HEK293 (cell line): ENCODE data around the gene IRAK2.

Experiments
- CTCF ChIA-PET: fragments of 350-600 bp; formaldehyde crosslinking; extraction: SDS; loops from one replicate; lab custom pipeline; 2021; ENCODE audit warnings: antibody characterized with exemption; lab: Yijun Ruan, JAX
- POLR2A ChIA-PET: fragments of 300-600 bp; formaldehyde crosslinking; extraction: SDS; loops from one replicate; lab custom pipeline; 2020; ENCODE audit warnings: antibody characterized with exemption, inconsistent platforms; lab: Yijun Ruan, JAX
- H3K27ac ChIP-seq: fragments of 200-500 bp; sonication (Bioruptor generic); 2 replicates; pipeline ENCODE4 v1.5.1; 2014; ENCODE audit warnings: low read depth, low read length, control low read depth, inconsistent platforms; ENCODE audit errors: extremely low read depth
- H3K36me3 ChIP-seq, 2 experiments: fragments of 200-500 bp in 1 of 2; sonication (Bioruptor generic) in 1 of 2; 1 replicate in 1 of 2; 2 replicates in 1 of 2; pipeline ENCODE4 v1.5.1; 2014 to 2017; ENCODE audit warnings: inconsistent platforms in 2 of 2, low read length in 2 of 2; ENCODE audit not compliant: control insufficient read depth in 2 of 2, insufficient read depth in 1 of 2
- H3K4me1 ChIP-seq: fragments of 200-500 bp; sonication (Bioruptor generic); 2 replicates; pipeline ENCODE4 v1.5.1; 2014; ENCODE audit warnings: mild to moderate bottlenecking, low read length, inconsistent platforms; ENCODE audit not compliant: control insufficient read depth, insufficient read depth
- H3K4me3 ChIP-seq: 2 replicates; pipeline ENCODE4 v1.5.1; 2011; ENCODE audit warnings: low read depth, mild to moderate bottlenecking, control low read depth, low read length, moderate library complexity
- H3K9me3 ChIP-seq: fragments of 200-500 bp; sonication (Bioruptor generic); 2 replicates; pipeline ENCODE4 v1.5.1; 2014; ENCODE audit warnings: low read depth, low read length, inconsistent platforms; ENCODE audit not compliant: control insufficient read depth, insufficient read depth
- FEZF1 ChIP-seq: fragments of 450-650 bp; formaldehyde crosslinking; IDR thresholded peaks from 2 replicates; pipeline ENCODE4 v1.5.1; 2016; ENCODE audit warnings: missing biosample characterization, missing genetic modification characterization
- GLI4 ChIP-seq: fragments of 450-650 bp; formaldehyde crosslinking; IDR thresholded peaks from 2 replicates; pipeline ENCODE4 v1.5.1; 2016; ENCODE audit warnings: missing biosample characterization, missing genetic modification characterization
- GLIS1 ChIP-seq: fragments of 450-650 bp; formaldehyde crosslinking; IDR thresholded peaks from 2 replicates; pipeline ENCODE4 v1.5.1; 2016; ENCODE audit warnings: missing biosample characterization, missing genetic modification characterization
- IKZF3 ChIP-seq: fragments of 450-650 bp; IDR thresholded peaks from 2 replicates; pipeline ENCODE4 v1.5.0; 2018; ENCODE audit warnings: missing biosample characterization, mild to moderate bottlenecking, missing genetic modification characterization, moderate library complexity
- PBX3 ChIP-seq: sonication (generic); formaldehyde crosslinking; IDR thresholded peaks from 2 replicates; pipeline ENCODE4 v1.8.1; 2022; ENCODE audit warnings: mild to moderate bottlenecking, moderate library complexity, missing genetic modification reagents
- SALL2 ChIP-seq: fragments of 450-650 bp; formaldehyde crosslinking; IDR thresholded peaks from 2 replicates; pipeline ENCODE4 v1.5.0; 2017; ENCODE audit warnings: missing biosample characterization, mild to moderate bottlenecking, missing genetic modification characterization, borderline replicate concordance
- ZBTB21 ChIP-seq: fragments of 450-650 bp; formaldehyde crosslinking; IDR thresholded peaks from 2 replicates; pipeline ENCODE4 v1.5.1; 2017; ENCODE audit warnings: missing biosample characterization, missing genetic modification characterization
- ZFP41 ChIP-seq: fragments of 450-650 bp; formaldehyde crosslinking; IDR thresholded peaks from 2 replicates; pipeline ENCODE4 v1.5.1; 2016; ENCODE audit warnings: missing biosample characterization, missing genetic modification characterization, borderline replicate concordance
- ZNF138 ChIP-seq: fragments of 450-650 bp; formaldehyde crosslinking; IDR thresholded peaks from 2 replicates; pipeline ENCODE4 v1.5.1; 2016; ENCODE audit warnings: missing biosample characterization, missing genetic modification characterization, borderline replicate concordance
- ZNF248 ChIP-seq: fragments of 450-650 bp; formaldehyde crosslinking; IDR thresholded peaks from 2 replicates; pipeline ENCODE4 v1.5.1; 2017; ENCODE audit warnings: missing biosample characterization, missing genetic modification characterization
- ZNF521 ChIP-seq: fragments of 450-650 bp; formaldehyde crosslinking; IDR thresholded peaks from 2 replicates; pipeline ENCODE4 v1.5.1; 2017; ENCODE audit warnings: missing biosample characterization, mild to moderate bottlenecking, missing genetic modification characterization
- ZNF529 ChIP-seq: fragments of 450-650 bp; formaldehyde crosslinking; IDR thresholded peaks from 2 replicates; pipeline ENCODE4 v1.5.1; 2017; ENCODE audit warnings: missing genetic modification characterization, missing biosample characterization; ENCODE audit not compliant: insufficient replicate concordance
- ZNF580 ChIP-seq: fragments of 450-650 bp; formaldehyde crosslinking; IDR thresholded peaks from 2 replicates; pipeline ENCODE4 v1.5.1; 2016; ENCODE audit warnings: missing biosample characterization, missing genetic modification characterization
- ZNF596 ChIP-seq: fragments of 450-650 bp; IDR thresholded peaks from 2 replicates; pipeline ENCODE4 v1.5.0; 2018; ENCODE audit warnings: missing biosample characterization, mild to moderate bottlenecking, missing genetic modification characterization, moderate library complexity
- ZNF621 ChIP-seq: fragments of 450-650 bp; formaldehyde crosslinking; IDR thresholded peaks from 2 replicates; pipeline ENCODE4 v1.5.1; 2017; ENCODE audit warnings: missing biosample characterization, missing genetic modification characterization
- ZNF629 ChIP-seq: fragments of 450-650 bp; formaldehyde crosslinking; IDR thresholded peaks from 2 replicates; pipeline ENCODE4 v1.5.1; 2017; ENCODE audit warnings: missing biosample characterization, missing genetic modification characterization
- ZNF645 ChIP-seq: fragments of 450-650 bp; formaldehyde crosslinking; IDR thresholded peaks from 2 replicates; pipeline ENCODE4; 2016; ENCODE audit warnings: missing biosample characterization, missing genetic modification characterization
- ZNF76 ChIP-seq: fragments of 450-650 bp; formaldehyde crosslinking; IDR thresholded peaks from 2 replicates; pipeline ENCODE4; 2016; ENCODE audit warnings: low read depth, missing biosample characterization, missing genetic modification characterization, borderline replicate concordance
- ZSCAN23 ChIP-seq: fragments of 450-650 bp; formaldehyde crosslinking; IDR thresholded peaks from 2 replicates; pipeline ENCODE4 v1.5.1; 2016; ENCODE audit warnings: missing biosample characterization, missing genetic modification characterization
- TF ChIP-seq, protein P1 (sequence below): fragments of 450-650 bp; formaldehyde crosslinking; IDR thresholded peaks from 2 replicates; pipeline ENCODE4 v1.5.1; 2017; ENCODE audit warnings: missing biosample characterization, missing genetic modification characterization
- TF ChIP-seq, protein P2 (sequence below): fragments of 450-650 bp; formaldehyde crosslinking; IDR thresholded peaks from 2 replicates; pipeline ENCODE4 v1.5.1; 2017; ENCODE audit warnings: missing biosample characterization, missing genetic modification characterization
- TF ChIP-seq, protein P3 (sequence below): fragments of 450-650 bp; formaldehyde crosslinking; IDR thresholded peaks from 2 replicates; pipeline ENCODE4 v1.5.1; 2017; ENCODE audit warnings: missing biosample characterization, missing genetic modification characterization

The IRAK2 gene

DNA sequence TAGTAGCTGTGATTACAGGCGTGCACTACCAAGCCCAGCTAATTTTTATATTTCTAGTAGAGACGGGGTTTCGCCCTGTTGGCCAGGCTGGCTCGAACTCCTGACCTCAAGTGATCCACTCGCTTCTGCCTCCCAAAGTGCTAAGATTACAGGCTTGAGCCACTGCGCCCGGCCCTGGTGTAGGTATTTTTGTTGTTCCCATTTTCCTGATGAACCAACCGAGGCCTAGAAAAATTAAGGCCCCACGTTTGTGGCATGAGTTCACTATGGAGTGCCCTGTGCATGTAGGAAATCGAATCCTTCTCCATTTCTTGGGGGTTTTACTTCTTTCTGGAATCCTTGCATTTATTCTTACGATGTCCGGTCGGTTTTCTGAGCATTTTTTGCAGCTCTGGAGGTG is 69.3 kb downstream of the IRAK2 start:
- ChIA-PET CTCF (interaction anchor here (0.6 kb wide), 1 partner anchor 12 kb away, joined by 4 read pairs; no protein-coding TSS in a partner anchor), POLR2A (no interaction called here)
- TF ChIP-seq ZNF248 (tag by site-specific recombination) (no peak), ZFP41 (no peak), FEZF1 (tag by site-specific recombination) (no peak), ZNF580 (tag by site-specific recombination) (no peak), ZNF138 (tag by site-specific recombination) (no peak), PBX3 (no peak)

GRCh38 chr3:10234526-10235230 is 70.0 kb downstream of the IRAK2 start:
- ChIA-PET POLR2A (no interaction called here), CTCF (no interaction called here)
- H3K4me3 ChIP-seq = no peak overlapping the region
- no peaks in the 10 kb centered on the region for H3K9me3 ChIP-seq
- no peak overlapping the region for H3K27ac ChIP-seq
- H3K4me1 ChIP-seq = no peaks in the 10 kb centered on the region
- TF ChIP-seq SALL2 (tag by site-specific recombination) = no peak
- TF ChIP-seq ZNF645 (tag by site-specific recombination) = no peak
- H3K36me3 ChIP-seq = peaks cover 0 to 14% of the 10 kb centered on the region in 2 experiments; a peak in 2 of 3 replicates

More for the DNA sequence above, 69.3 kb downstream of the IRAK2 start:
- Histone ChIP-seq H3K4me3 (no peak overlapping the region), H3K36me3 (peaks cover 0 to 14% of the 10 kb centered on the region in 2 experiments; a peak in 2 of 3 replicates), H3K9me3 (no peaks in the 10 kb centered on the region), H3K27ac (no peak overlapping the region), H3K4me1 (no peaks in the 10 kb centered on the region)

DNA sequence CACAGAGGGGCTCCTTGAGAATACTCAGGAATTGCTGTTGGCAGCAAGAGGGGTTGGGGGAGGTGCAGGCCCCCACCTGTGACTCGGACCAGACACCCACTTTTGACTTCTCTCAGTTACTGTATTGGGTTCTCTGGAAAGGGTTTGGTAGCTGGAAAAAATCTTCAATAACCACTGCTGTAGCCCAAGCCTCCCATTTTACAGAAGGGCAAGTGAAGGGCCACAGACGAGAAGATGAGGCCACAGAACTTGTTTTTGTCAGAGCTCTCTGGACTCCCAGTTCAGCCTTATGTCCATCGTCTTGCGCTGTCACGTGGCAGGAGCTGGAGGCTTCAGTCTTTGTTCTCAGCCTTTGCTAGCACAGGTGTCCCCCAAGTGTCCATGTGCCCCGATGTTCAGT is 70.8 kb downstream of the IRAK2 start:
- ChIA-PET CTCF (no interaction called here), POLR2A (no interaction called here)
- H3K36me3 ChIP-seq = peaks cover 0 to 14% of the 10 kb centered on the region in 2 experiments; a peak in 1 of 3 replicates
- no peak overlapping the region for H3K27ac ChIP-seq
- no peak overlapping the region for H3K4me3 ChIP-seq
- H3K4me1 ChIP-seq = no peaks in the 10 kb centered on the region
- H3K9me3 ChIP-seq = no peaks in the 10 kb centered on the region
- TF ChIP-seq ZNF76 = no peak
- TF ChIP-seq, protein P1, sequence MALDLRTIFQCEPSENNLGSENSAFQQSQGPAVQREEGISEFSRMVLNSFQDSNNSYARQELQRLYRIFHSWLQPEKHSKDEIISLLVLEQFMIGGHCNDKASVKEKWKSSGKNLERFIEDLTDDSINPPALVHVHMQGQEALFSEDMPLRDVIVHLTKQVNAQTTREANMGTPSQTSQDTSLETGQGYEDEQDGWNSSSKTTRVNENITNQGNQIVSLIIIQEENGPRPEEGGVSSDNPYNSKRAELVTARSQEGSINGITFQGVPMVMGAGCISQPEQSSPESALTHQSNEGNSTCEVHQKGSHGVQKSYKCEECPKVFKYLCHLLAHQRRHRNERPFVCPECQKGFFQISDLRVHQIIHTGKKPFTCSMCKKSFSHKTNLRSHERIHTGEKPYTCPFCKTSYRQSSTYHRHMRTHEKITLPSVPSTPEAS = no peak
- TF ChIP-seq ZNF596 (tag by site-specific recombination) = no peak
- TF ChIP-seq GLIS1 = no peak
- TF ChIP-seq GLI4 (tag by site-specific recombination) = no peak
- TF ChIP-seq, protein P2, sequence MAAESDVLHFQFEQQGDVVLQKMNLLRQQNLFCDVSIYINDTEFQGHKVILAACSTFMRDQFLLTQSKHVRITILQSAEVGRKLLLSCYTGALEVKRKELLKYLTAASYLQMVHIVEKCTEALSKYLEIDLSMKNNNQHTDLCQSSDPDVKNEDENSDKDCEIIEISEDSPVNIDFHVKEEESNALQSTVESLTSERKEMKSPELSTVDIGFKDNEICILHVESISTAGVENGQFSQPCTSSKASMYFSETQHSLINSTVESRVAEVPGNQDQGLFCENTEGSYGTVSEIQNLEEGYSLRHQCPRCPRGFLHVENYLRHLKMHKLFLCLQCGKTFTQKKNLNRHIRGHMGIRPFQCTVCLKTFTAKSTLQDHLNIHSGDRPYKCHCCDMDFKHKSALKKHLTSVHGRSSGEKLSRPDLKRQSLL (tag by site-specific recombination) = no peak
- TF ChIP-seq ZNF529 (tag by site-specific recombination) = no peak
- no peak for TF ChIP-seq ZSCAN23 (tag by site-specific recombination)
- TF ChIP-seq ZNF521 (tag by site-specific recombination) = no peak
- TF ChIP-seq ZBTB21 (tag by site-specific recombination) = no peak
- TF ChIP-seq PBX3 = no peak
- TF ChIP-seq, protein P3, sequence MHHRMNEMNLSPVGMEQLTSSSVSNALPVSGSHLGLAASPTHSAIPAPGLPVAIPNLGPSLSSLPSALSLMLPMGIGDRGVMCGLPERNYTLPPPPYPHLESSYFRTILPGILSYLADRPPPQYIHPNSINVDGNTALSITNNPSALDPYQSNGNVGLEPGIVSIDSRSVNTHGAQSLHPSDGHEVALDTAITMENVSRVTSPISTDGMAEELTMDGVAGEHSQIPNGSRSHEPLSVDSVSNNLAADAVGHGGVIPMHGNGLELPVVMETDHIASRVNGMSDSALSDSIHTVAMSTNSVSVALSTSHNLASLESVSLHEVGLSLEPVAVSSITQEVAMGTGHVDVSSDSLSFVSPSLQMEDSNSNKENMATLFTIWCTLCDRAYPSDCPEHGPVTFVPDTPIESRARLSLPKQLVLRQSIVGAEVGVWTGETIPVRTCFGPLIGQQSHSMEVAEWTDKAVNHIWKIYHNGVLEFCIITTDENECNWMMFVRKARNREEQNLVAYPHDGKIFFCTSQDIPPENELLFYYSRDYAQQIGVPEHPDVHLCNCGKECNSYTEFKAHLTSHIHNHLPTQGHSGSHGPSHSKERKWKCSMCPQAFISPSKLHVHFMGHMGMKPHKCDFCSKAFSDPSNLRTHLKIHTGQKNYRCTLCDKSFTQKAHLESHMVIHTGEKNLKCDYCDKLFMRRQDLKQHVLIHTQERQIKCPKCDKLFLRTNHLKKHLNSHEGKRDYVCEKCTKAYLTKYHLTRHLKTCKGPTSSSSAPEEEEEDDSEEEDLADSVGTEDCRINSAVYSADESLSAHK (tag by site-specific recombination) = no peak
- TF ChIP-seq IKZF3 (tag by site-specific recombination) = no peak
- no peak for TF ChIP-seq ZNF621
- TF ChIP-seq ZNF629 = no peak
